COLO668 (cell line): ENCODE measurements around the gene PROM2.
A peak's percentile ranks its signal among the peaks of the same experiment; 100 is the strongest.
"Not testable (repeated sequence)": the region's sequence is repeated elsewhere in the genome, so short reads cannot be mapped to it uniquely, and the experiment has no call there.

Experiments
- DNase-seq: peaks from one replicate; lab custom pipeline; 2025; ENCODE audit not compliant: unreplicated experiment; lab: John Stamatoyannopoulos, UW

The PROM2 gene

GRCh38 chr2:95268211-95269035 lies 5.8 kb upstream of the PROM2 start:
- DNase-seq, result no peak

- DNase-seq, result no peak
These were observed 5.1 kb upstream of the PROM2 start for GRCh38 chr2:95269036-95269680.

GRCh38 chr2:95269745-95270144 lies 4.5 kb upstream of the PROM2 start:
- DNase-seq, result not testable (repeated sequence)

GRCh38 chr2:95270541-95271081 lies 3.6 kb upstream of the PROM2 start:
- no peak for DNase-seq

GRCh38 chr2:95271381-95271971 lies 2.8 kb upstream of the PROM2 start:
- no peak for DNase-seq

GRCh38 chr2:95272299-95272751 lies 1.9 kb upstream of the PROM2 start:
- no peak for DNase-seq

- DNase-seq, result no peak
These were observed 1.5 kb upstream of the PROM2 start for GRCh38 chr2:95272781-95273180.

GRCh38 chr2:95273566-95274290 lies 521 bp upstream of the PROM2 start:
- no peak for DNase-seq

- no peak for DNase-seq
These were observed 884 bp downstream of the PROM2 start for GRCh38 chr2:95275151-95275515.

GRCh38 chr2:95275601-95276243 lies 1.5 kb downstream of the PROM2 start:
- no peak for DNase-seq

- no peak for DNase-seq
These were observed 2.1 kb downstream of the PROM2 start for GRCh38 chr2:95276244-95276887.

GRCh38 chr2:95276888-95277245 lies 2.6 kb downstream of the PROM2 start:
- no peak for DNase-seq

- peak; percentile 13 for DNase-seq
These were observed 3.1 kb downstream of the PROM2 start for GRCh38 chr2:95277246-95277906.

- no peak for DNase-seq
These were observed 3.8 kb downstream of the PROM2 start for GRCh38 chr2:95278051-95278471.

- no peak for DNase-seq
These were observed 4.5 kb downstream of the PROM2 start for GRCh38 chr2:95278637-95279225.

GRCh38 chr2:95279435-95280035 lies 5.3 kb downstream of the PROM2 start:
- DNase-seq, result no peak

- DNase-seq, result no peak
These were observed 6.8 kb downstream of the PROM2 start for GRCh38 chr2:95281071-95281470.

GRCh38 chr2:95281786-95282185 lies 7.5 kb downstream of the PROM2 start:
- DNase-seq, result no peak

GRCh38 chr2:95282458-95282857 lies 8.2 kb downstream of the PROM2 start:
- DNase-seq, result no peak
